Anterior cingulate cortex (tissue), 58 donors: ENCODE results near the gene ITGB3.
"Not testable (repeated sequence)": the region's sequence is repeated elsewhere in the genome, so short reads cannot be mapped to it uniquely, and the experiment has no call there.

ENCODE experiments used
- DNase-seq, 58 donors: peaks; one replicate each; lab custom pipeline; 2025; lab: John Stamatoyannopoulos, UW

ITGB3 gene

DNA sequence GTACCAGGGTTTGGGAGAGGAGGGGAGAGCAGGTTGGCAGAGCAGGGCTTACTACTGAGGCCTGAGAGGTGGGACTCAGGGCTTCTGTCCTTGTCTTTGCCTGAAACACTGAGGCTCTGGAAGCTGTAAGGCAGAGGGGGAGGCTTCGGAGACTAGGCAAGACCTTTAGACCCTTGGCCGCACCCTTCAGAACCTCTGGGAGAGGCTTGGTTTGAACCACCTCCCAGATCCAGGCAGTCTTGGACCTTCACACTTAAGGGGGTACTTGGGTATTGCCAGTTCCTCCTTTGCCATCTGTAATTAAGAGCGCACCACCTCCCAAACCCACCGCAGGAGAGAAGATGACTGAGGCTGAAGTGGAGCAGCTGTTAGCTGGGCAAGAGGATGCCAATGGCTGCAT lies 31.6 kb upstream of the ITGB3 start:
- no peak for DNase-seq

DNA sequence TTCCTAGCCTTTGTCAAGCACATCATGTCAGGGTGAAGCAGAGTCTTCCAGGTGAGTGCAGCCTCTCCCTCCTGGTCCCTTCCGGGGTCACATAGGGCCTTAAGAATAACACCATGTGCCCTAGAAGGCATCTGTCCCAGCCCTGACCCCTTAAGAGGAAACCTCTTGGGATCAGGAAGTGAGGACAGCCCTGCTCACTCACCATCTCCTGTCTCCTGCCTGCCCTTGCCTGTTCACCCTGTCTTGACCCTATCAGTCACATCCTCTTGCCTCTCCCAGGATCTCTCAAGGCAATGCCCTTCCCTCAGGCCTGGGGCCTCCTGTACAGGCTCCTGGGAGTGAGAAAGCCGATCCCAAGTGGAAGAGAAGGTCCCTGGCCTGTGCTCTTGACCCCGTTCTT lies 30.6 kb upstream of the ITGB3 start:
- no peak for DNase-seq

DNA sequence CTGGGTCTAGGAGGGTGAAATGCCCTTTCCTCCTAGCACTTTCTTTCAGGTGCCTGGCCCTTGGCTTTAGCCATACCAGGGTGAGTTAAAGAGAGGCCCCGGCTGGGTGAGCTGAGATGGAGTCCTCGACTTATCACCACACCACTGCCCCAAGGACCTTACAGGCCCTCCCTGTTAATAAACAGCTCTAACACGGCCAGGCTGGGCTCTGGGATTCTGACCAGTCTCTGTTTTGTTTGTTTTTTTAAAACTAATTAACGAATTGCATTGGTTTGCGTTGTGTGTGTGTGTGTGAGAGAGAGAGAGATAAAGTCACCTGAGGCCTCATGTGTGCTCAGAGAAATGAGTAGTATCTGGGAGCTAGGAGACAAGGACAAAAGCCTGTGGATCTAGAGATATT lies 30.2 kb upstream of the ITGB3 start:
- no peak for DNase-seq

DNA sequence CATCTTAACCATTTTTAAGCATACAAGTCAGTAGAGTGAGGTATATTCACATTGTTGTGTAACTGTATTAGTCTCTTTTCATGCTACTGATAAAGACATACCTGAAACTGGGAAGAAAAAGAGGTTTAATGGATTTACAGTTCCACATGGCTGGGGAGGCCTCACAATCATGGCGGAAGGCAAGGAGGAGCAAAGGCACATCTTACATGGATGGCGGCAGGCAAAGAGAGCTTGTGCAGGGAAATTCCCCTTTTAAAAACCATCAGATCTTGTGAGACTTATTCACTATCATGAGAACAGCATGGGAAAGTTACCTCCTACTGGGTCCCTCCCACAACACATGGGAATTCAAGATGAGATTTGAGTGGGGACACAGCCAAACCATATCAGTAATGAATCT lies 29.6 kb upstream of the ITGB3 start:
- not testable (repeated sequence) for DNase-seq

DNA sequence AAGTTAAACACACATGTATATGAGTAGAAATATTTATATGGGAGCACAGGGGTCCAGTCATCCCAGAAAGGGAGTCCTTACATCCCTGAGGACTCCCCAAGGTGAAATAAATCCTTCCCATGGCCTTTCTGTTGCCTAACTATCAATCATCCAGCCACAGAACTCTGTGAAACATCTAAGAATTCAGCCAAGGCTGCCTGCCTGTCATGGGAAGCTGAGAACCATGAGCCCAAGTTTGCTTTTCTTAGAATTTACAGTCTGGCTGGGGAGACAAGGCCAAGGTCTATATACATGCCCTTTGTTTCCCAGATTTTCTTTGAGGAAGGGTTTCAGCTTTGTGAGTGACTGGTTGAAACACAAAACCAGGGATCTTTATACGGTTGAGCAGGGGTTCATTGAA lies 28.7 kb upstream of the ITGB3 start:
- no peak for DNase-seq

DNA sequence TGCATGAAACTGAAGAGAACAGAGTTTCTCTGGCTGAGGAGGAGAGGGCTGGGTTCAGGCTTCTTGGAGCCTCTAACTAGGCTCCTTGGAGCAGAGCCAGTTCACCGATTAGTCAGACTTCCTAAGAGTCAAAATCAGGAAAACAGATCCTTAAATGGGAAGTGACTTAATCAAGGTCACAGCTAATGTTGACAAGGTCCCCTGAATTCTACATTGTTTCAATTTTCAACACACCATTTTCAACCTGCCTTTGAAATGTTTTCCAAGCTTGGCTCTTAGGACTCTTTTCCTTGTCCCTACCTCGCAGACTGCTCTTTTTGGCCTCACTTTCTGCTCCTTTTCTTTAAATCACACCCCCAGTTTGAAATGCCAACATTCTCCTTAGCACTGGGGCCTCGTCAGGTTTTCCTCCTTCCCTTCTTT lies 28.2 kb upstream of the ITGB3 start:
- DNase-seq = peak in 2 of 58 donors; percentile 5 to 7

DNA sequence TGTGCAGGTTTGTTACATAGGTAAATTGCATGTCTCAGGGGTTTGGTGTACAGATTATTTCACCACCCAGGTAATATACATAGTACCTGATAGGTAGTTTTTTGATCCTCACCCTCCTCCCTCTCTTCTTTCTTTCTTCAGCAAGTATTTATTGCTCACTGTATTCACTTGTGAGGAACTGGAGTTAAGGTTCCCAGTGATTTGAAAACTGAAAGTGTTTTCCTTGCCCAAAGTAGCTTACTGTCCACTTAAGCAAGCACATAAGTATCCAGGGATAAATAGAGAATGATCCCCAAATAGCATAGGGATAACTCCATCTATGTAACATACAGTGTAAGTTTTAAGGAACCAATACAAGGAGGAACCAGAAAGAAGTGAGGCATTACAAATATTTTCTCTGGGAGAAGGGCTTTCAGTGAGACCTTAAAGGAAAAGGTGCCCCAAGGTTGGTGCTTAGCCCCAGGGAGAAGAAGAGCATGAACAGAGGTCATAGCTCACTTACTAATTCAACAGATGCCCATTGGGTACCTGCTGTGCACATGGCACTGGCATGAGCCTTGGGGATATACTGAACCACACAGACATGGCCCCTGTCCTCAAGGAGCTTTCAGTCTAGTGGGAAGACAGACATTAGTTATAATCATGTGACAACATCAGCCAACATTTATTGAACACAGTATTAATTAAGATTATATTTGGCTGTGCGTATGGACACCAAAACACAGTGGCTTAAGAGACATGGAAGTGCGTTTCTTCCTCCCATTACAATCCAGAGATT lies 27.5 kb upstream of the ITGB3 start:
- no peak for DNase-seq

DNA sequence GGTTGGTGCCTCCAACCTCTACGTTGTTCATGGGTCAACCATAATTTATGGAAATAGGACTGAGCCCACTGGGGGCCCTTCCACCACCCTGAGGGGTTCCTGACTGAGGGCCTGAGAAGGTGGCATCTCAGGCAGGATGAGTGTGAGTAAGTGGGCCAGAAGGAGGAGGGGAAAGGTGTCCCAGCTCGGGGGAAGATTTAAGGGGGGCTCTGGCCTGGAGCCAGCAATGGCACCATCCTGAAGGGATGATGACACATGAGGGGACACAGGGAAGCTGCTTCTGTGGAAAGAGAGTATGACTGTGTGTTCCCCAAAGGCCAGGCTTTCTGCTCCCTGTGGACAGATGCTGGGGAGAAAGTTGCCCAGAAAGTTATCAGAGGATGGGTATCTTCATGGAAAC lies 25.8 kb upstream of the ITGB3 start:
- no peak for DNase-seq

DNA sequence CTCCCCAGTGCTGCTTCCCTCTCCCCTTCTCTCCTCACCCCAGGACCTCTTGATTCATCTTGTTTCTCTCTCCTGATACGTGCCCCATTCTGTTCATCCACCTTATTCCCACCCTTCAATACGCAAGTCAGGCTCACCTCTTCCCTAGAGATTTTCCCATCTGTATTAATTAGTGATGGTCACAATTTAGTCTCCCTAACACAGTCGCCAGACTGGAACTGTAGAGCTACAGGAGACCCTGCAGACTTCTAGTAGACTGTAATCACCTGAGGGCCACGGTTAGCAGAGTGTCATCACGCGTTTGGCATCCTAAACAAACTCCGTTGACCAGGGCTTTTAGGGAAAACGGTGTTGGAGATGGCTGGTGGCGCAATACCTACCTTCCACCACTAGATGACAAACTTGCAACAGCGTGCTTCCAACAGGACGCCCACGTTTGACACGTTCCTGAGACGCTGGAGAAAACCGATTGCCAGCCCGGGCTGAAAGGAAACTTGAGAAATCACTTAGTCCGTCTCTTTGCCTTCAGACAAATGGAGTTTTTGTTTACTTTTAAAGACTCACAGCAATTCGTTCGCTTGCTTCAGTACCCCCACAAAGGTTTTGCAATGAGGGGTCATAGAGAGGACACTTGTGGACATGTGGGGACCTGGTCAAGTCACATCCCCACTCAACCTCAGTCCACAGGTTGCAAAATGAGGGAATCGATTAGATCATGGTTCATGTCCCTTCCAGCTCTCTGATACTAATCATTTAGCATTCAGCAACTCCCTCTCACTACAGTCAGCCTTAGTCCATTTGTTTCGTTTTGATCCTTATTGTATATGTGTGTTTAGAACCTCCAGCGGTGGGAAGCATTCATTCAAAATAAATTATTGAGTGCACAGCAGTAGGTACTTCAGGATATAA lies 23.8 kb upstream of the ITGB3 start:
- DNase-seq = peak in 54 of 58 donors; percentile 15 to 84 (median 60)

DNA sequence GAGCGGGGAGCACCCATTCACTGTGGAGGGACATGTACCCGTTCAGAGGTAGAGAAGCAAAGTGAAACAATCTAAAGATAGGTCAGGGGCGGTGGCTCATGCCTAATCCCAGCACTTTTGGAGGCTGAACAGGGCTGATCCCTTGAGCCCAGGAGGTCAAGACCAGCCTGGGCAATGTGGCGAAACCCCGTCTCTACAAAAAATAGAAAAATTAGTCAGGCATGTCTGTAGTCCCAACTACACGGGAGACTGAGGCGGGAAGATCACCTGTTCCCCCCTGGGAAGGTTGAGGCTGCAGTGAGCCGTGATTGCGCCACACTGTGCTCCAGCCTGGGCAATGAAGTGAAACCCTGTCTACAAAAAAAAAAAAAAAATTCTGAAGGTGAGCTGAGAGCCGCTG lies 22.8 kb upstream of the ITGB3 start:
- DNase-seq = no peak

DNA sequence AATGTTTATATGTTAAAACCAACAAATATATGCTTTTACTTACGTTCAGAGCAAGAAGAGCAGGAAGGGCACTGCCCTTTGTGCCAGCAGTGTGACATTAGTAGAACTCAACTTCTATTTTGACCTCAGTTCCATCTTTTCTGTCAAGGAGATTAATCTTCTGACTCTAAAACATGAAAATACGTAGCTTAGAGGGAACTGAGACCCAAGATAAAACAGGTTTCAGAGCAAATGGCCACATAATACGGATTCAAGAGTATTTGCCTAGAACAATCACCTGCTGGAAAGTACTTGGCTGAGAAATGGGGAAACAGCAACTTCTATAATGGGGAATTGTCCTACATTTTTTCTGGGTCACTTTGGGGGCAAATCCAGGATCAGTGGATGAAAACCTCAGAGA lies 22.3 kb upstream of the ITGB3 start:
- no peak for DNase-seq

DNA sequence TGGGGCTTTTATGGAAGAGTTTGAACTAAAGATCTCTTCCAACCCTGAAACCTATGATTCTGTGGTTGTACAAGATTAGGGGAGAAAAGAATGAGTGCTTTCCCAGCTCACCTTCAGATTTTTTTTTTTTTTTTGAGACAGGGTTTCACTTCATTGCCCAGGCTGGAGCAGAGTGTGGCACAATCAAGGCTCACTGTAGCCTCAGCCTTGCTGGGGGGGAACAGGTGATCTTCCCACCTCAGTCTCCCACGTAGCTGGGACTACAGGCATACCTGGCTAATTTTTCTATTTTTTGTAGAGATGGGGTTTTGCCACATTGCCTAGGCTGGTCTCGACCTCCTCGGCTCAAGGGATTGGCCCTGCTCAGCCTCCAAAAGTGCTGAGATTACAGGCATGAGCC lies 21.8 kb upstream of the ITGB3 start:
- DNase-seq = no peak

DNA sequence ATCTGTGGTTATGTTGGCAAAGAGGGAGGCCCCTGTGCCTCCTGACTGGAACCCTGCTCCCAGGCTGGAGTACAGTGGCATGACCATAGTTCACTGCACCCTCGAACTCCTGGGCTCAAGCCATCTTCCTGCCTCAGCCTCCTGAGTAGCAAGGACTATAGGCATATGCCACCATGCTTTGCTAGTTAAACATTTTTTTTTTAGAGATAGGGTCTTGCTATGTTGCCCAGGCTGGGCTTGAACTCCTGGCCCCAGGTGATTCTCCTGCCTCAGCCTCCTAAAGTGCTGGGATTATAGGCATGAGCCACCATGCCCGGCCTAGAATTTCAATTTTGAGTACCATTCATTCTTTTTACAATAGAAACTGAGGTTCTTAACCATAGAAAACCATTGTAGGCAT lies 21.2 kb upstream of the ITGB3 start:
- no peak for DNase-seq

DNA sequence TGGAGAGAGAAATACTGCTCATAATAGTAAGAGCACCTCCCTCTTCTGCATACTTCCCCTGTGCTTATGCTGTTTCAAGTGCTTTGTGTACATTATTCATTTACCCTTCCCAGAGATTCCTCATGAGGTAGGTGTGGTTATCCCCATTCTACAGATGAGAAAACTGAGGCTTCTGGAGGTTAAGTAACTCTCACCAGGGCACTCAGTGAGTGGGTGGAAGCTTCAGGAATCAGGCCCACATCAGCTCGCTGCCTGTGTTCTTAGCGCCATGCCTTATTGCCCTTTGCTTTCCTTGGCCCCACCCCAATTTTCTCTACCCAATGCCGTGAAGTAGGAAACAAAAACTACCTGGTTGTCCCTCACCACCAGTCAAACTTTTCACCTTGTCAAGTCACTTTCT lies 18.1 kb upstream of the ITGB3 start:
- no peak for DNase-seq

DNA sequence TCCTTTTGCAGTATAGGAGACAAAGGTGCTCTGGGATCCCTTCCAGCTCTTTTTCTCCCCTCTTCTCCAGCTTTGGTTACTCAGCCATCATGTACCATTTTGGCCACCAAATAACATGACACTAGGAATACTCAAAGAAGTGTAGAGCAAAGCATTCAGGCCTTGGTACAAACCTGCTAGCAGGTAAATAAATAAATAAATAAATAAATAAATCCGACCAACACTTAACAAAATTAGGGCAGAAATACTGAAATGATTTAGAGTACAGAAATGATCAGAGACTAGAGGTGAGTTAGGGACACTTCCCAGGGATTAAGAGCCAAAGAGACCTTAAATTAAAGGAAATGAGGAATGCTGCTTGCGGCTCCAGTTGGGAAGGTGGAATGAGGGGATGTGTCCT lies 17.7 kb upstream of the ITGB3 start:
- no peak for DNase-seq

DNA sequence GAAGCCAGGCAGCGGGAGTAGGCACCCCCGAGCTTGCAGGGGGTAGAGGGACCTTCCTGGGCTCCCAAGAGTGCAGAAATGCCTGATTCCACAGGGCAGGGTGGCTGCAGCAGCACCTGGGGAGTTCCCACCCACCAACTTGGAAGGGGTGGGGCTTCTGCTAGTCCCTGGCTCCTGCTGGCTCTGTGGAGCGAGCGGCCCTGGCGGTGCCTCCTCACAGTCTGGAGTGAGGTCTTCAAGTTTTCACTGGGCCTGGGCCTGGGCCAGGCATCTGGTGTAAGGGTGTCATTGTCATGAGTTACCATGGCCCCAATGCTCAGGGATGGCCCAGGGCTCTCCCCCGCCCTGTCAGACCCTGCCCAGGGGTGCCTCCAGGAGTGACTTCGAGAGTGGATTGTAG lies 15.8 kb upstream of the ITGB3 start:
- DNase-seq = no peak

DNA sequence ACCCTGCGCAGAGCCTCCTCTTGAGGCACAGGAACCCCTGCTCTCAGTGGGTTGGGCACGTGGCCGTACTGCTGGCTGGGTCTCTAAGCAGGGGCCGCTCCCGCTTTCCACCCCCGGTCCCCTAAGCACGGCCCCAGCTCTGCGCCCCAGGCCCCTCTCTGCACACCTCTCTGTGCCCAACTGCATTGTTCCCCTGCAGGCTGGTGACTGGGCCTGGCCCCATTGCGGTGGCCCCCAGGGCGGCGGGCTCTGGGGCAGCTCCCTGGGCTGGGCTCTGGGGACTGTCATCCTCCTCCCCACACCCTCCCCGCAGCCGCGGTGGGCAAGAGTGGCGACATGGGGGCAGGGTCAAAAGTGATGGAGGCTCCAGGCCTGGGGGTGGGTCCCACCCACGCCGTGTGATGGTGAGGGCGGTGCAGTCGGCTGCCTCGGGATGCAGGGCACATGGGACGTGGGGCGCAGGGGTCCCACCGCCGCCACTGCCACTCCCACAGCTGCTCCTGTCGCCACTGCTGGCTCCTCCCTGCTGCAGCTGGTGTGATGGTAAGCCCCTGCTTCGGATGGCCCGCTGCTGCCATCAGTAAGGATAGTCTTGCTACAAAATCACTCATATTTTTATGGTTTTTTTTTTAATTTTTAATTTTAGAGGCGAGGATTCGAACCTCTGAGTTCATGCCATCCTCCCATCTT lies 15.2 kb upstream of the ITGB3 start:
- no peak for DNase-seq

DNA sequence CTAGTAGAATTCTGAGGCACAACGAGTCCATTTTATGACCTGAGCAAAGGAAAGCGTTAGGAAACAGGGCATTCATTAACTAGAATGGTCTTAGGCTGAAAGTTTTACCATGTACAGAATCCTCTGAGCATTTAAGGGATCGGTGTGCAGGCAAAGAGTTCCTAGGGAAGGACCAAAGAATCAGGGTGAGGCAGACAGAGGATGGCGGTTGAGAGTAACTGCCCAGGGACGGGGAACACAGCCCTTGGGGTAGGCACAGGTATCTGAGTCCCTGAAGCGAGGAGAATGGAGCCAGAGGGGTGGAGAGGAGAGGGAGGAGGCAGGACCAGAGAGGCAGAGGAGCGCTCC lies 14.0 kb upstream of the ITGB3 start:
- no peak for DNase-seq

DNA sequence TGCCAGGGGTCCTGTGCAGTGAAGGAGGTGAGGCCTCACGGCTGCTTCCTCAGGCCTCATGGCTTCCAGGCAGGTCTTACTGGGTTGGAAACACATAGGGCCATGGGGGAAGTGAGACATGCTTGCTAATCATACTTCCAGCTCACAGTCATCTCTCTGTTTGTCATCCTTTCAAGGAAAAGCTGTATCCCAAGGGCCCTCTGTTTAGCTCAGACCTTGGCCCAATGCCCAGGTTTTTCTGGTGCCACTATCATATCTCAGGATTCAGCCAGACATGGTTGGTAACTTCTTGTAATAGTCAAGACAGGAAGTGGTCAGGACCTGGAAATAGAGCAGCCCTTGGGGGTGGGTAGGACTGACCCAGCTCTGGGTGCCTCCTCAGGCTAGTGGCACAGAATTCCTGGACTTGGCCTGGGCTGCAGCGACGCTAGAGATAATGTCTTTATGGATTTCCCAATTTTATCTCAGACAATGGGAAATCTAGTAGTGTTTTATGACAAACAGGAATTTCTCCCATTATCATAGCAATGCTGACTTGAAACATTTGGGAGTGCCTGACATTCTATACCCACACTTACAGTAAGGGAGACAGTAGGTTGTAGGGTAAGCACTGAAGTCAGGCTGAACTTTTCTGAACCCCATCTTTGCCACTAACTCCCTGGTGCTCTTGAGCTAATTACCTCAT lies 13.5 kb upstream of the ITGB3 start:
- DNase-seq = peak in 47 of 58 donors; percentile 1 to 75 (median 27)

DNA sequence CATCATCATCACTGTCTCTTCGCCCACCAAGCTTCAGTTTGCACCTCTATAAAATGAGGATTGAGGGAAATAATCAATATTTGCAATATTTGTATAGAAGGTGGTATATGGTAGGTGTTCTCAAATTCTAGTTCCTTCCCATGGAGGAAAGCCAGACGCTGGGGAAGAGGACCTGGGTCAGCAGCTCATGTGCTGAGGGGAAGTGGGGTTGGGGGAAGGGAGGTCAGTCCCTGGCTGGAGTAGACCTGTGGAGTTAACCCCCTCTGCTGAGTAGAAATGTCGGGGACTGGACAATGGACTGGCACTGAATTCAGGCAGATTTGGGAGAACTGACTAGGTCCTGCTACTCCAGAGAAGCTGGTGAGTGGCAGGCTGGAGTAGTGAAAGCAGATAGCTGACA lies 12.8 kb upstream of the ITGB3 start:
- peak in 6 of 58 donors; percentile 0 to 7 (median 4) for DNase-seq

DNA sequence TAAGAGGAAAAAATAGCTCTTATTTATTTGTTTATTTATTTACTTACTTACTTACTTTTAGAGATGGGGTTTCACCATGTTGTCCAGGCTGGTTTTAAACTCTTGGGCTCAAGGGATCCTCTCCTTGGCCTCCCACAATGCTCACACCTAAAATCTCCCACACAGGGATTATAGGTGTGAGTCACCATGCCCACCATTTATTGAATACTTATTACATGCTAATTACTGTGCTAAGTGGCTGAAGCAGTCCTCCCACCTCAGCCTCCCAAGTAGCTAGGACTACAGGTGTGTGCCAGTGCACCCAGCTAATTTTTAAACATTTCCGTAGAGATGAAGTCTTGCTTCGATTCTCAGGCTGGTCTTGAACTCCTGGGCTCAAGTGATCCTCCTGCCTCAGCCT lies 11.0 kb upstream of the ITGB3 start:
- no peak for DNase-seq
